ENCODE results near the gene CFAP97D1.

DNA sequence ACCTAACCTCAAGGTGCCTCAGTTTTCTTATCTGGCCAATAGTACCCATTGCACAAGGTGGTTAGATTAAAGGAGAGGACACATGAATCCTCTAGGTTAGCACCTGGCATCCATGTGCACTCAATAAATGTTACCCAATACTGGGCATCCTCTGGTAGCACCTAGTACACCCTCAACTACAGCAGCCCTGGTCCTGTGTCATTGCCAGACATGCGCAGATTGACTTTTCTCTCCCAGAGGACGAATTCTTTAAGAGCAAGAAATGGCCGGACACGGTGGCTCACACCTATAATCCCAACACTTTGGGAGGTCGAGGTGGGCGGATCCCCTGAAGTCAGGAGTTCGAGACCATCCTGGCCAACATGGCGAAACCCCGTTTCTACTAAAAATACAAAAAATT, 8.8 kb upstream of the CFAP97D1 start:
- TF ChIP-seq, protein P1, sequence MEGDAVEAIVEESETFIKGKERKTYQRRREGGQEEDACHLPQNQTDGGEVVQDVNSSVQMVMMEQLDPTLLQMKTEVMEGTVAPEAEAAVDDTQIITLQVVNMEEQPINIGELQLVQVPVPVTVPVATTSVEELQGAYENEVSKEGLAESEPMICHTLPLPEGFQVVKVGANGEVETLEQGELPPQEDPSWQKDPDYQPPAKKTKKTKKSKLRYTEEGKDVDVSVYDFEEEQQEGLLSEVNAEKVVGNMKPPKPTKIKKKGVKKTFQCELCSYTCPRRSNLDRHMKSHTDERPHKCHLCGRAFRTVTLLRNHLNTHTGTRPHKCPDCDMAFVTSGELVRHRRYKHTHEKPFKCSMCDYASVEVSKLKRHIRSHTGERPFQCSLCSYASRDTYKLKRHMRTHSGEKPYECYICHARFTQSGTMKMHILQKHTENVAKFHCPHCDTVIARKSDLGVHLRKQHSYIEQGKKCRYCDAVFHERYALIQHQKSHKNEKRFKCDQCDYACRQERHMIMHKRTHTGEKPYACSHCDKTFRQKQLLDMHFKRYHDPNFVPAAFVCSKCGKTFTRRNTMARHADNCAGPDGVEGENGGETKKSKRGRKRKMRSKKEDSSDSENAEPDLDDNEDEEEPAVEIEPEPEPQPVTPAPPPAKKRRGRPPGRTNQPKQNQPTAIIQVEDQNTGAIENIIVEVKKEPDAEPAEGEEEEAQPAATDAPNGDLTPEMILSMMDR (IDR thresholded peaks at IDR 0.05; ENCODE audit: borderline replicate concordance, extremely low read depth, low read length, poor library complexity, severe bottlenecking), result no peak
- no peak for TF ChIP-seq EZH2 (IDR thresholded peaks at IDR 0.05; ENCODE audit: borderline replicate concordance, low read depth, low read length, severe bottlenecking)

Measured in DND-41 (cell line).